D341Med (cell line): ENCODE results near the gene CD247.

Experiments used
- DNase-seq: peaks from one replicate; pipeline ENCODE4 v3.0.0; 2012; ENCODE audit warnings: low spot score

CD247 gene

DNA sequence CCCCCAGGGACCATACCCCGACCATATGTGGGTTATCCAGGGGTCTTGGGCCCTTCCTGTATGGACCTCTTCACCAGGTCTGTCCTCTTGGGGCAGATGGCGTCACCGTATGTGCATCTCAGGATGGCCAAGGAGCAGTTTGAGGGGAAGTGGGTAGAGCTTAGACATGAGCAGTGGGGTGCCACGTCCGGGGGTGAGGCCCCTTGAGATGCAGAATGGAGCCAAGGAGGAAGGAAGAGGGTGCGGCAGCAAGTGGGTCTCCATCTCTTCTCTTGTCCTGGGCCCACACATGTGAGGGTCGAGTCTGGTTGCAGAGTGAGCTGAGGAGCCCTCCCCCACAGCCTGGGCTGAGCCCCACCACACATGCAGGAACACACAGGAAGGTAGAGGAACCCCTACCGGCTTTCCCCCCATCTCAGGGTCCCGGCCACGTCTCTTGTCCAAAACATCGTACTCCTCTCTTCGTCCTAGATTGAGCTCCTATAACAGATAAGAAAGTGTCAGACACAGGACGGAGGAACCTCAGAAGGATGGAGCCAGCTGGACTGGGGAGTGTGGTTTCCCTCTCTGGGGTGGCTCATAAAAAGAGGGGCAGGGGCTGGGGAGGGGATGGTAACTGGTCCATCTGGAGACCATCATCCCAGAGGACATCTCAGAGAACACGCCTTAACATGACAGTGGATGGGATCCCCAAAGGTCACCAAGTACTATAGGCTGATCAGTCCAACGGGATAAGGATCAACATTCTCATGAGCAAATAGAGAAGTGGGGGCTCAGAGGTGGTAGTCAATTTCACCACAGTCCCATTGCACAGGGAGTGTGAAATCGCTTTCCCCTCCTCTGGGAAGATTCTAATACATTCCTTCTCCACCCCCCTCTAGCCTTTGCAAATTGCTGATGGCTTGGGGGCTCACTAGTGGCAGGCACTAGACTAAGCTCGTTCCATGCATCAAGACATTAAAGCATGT is 79.9 kb downstream of the CD247 start:
- DNase-seq = peak; percentile 20

DNA sequence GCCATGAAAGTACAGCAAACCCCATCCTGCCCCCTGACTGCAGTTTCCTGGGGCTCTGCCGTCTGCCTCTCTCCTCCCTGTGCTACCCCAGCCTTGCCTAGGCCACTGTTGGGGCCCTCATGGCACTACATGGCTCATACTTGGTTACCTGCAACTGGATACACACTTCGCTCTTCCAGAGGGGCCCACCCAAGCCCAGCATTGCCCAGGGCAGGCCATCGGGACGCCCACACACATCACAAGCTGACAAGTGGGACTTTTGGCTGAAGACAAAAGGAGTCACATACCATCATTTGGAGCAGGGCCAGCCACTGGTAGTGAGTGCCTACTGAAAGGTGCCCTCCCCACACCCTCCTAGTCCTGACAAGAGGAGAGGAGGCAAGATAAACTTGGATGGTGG is 82.8 kb downstream of the CD247 start:
- no peak for DNase-seq

DNA sequence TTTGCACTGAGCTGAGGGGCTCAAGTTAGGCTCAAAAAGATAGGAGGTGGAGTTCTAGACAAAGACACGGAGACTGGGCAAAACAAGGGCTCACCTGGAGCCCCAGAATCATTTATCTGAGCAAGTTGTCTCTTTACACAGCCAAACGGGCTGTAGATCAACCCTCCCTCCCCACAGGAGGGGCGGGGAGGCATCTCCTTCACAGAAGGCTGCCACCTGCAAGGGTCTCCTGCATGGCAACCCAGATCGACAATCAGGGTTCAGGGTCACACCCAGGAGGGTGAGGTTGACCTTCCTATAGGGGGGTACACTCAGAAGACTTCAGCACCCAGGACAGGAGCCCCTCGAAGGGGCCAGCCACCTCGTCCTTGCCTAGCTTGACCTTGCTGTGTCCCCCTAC is 84.0 kb downstream of the CD247 start:
- no peak for DNase-seq

DNA sequence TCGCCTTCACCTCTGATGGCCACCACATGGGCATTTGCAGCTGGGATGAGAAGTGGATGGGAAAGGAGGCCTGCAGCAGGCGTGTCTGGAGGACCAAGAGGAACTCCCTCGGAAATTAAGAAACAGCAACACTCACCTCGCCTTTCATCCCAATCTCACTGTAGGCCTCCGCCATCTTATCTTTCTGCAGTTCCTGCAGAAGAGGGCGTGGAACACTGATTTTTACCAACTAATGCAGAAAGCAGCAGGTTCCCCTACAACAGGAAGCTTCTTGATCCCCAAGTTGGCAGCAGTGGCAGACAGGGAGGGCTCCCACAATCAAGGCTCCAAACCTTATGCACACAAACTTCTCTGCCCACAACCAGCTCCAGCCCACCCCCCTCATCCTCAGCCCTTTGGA is 84.4 kb downstream of the CD247 start:
- peak; percentile 23 for DNase-seq

DNA sequence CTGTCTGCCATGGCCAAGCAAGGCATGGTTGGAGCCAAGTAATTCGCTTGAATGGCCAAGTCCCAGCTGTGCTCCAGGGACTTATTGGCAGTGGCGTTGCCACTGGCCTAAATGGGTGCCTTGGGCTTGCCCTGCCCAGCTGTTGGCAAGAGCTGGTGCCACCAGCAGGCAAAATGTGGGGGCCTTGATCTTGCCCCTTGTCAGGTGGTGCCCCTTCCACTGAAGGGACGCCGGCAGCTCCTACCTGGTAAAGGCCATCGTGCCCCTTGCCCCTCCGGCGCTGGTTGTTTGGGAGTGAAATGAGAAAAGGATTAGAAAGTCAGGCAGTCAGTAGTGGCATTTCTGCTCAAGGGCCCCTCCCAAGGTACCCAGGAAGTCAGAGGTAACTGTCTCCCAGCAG is 85.5 kb downstream of the CD247 start:
- DNase-seq = peak; percentile 17

DNA sequence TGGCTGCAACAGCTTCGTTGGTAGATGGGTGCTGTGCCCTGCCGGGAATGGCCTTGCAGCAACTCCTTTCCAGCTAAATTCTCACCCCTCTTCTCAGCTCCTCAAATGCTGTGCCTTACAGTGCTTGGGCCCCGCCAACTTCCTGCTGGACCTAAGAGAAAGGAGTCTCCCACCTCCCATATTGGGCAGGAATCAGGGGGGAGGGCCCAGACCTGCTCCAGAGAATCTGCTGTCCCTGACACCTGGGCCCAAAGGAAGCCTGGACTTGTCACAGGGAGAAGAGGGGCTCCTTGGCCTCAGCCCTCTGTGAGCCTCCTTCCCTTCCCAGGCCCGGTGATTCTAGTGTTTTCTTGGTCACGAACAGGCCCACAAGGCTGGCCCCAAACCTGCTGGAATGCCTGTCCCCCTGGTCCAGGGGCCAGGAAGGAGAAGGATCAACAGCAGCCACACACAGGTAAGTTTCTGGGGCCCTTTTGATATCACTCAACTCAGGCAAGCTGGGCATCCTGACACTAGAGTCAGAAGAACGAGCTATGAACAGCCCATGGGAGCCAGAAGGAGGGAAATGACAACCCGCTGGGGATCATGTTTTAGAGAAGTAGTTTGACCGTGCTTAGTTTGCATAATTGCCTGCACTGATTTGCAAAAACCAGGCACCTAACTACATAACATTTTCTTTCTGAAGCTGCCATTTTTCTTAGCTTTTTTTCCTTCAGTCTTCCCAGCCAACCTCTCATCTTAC is 86.2 kb downstream of the CD247 start:
- no peak for DNase-seq

DNA sequence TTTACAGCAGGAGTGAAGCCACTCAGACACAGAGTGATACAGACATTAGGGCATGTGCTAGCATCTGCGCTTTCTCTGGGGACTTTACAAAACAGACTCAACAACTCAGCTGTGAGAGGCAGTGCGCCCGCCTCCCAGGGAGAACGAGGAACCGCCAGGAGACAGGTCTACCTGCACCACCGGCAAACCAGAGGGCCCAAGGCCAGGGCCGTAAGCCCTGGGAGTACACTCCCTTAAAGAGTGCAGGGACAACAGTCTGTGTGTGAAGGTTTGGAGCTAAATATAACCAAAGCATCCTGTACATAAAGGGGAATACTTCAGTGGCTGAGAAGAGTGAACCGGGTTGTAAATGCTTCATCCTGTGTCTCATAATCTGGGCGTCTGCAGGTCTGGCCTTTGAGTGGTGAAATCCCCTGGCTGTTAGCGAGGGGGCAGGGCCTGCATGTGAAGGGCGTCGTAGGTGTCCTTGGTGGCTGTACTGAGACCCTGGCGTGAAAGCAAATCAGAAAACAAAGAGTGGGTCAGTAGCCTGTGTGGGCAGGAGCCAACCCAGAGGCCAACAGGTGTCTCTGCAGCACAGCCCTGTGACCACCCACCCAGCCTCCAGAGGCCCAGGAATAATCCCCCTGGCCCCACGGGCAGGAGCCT is 86.9 kb downstream of the CD247 start:
- DNase-seq = no peak

DNA sequence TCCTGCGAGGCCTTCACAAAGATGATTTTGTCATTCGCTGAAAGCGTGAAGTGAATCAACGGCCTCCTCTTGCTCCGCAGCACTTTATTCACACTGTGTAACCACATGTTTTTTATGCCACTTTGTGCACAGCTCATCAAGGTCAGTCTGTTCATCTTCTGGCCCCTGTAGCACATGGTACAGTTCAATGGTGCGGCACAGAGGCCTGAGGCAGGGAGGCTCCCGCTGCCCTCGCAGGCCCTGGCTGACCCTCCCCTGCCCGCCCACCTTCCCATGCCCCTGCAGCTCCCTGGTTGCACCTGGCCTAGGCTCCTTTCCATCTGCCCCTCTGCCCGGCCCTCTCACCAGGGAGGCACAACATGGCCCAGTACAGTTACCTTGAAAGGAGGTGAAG is 87.5 kb downstream of the CD247 start:
- no peak for DNase-seq

DNA sequence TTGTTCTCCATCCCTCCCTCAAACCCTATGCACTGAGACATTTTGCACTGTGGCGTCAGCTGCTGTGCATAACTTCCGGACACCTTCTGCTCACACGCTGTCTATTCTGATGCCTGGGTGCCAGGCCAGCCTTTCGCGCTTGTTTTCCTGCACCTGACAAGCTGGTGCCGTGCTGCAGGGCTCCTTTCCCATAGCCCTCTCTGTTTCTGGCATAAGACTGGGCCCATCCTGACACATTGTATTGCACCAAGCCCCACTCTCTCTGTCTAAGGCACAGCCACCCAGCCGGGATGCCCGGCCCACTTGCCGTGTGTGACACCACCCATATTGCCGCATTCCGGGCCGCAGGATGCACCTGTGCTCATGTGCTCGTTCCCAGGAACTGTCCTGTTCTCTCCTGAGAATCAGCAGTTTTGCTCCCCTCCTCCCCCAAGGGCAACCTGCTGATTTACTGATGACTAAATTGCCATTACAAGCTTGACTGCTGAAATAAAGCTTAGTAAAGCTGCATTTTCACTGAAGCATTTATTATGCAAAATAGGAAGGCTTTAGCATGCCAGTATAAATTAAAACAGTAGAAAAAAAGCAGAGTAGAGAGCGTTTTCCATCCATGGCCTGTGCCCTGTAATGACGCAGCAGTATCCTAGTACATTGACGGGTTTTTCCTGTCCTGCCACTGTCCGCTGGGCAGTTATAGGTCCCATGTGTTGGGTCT is 88.0 kb downstream of the CD247 start:
- no peak for DNase-seq

DNA sequence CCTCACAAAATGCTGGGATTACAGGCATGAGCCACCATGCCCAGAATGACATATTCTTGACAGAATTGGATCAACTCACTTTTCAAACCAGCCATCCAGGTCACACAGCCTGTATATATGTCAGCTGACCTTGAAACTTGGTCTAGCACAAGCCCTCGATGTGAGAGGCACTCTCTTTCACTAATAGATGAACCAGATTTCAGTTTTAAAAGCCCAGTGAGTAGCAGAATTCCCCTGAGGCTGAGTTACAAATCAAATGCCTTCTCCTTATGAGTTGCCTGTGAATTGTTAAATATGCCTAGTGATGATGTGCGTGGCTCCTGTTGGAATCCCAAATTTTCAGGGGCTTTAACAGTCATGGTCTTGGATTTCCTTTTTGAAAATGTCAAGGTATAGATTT is 88.7 kb downstream of the CD247 start:
- no peak for DNase-seq

DNA sequence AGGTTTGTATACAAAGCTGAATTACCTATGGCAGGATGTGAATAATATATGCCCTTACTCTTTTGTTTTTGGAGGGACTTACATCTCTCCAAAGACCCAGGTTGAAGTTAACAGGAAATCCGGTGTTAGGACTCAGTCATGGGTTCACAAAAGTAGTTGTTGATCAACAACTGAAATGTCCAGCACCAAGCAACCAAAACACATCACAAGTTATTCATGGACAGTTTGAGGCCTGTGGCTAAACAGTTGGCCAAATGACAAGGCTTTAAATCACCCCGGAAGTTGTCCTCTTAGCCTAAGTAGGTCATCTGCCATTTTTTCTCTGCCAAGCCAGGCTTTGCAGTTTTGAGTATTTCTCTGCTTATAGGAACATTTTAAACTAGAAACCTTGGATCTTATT is 89.9 kb downstream of the CD247 start:
- no peak for DNase-seq

DNA sequence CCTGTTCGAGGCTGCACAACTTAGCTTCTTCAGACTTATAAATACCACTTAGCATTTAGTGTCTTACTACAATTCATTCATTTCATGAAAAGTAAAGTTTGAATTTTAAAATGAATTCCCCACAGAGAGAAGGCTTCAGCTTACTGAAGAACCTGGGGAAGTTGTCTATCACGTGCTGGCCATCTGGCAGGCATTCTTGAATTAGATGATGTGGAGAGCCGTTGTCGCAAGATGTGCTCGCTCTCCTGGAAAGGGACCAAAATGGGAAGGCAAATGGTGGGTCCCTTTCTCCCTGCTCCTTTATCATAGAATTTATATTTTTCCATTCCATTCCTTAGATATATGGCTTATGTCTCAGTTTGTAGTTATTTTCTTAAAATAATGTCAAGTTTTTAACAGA is 90.5 kb downstream of the CD247 start:
- no peak for DNase-seq

DNA sequence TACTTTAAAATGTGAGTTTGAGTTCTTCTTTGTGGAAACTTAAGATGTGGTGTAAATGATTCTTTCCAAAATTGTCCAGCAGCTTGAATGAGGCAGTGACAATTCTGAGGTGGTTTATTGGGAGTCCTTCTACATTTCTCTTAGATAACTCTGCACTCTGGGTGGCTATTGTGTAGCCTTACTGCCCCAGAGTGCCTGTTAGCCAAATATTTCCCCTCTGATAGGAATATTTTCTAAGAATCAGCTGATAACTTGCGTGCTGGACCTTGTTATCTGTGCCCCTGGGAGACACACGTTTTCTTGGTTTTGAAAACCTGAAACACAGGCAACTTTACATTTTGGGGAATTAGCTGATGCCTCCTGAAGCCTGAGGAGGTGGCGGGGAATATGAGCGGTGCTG is 91.6 kb downstream of the CD247 start:
- DNase-seq = no peak

DNA sequence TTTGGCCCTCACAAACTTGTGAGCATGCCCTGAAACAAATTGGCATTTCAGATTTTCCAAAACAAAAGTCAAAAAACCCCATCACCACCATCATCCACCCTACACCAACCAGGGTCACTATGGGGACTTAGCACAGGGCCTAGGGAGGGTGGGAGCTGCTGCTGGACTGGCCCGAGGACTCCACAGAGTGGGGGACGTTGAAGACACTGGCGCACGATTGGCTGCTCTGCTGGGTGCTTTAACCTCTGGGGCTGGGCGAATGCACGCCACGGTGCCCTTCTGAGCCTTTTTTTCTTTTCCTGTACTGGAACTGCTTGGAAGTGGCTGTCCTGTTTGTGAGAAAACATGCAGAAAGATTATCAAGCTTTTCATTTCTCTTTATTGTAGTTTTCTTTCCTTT is 92.8 kb downstream of the CD247 start:
- DNase-seq = peak; percentile 24

DNA sequence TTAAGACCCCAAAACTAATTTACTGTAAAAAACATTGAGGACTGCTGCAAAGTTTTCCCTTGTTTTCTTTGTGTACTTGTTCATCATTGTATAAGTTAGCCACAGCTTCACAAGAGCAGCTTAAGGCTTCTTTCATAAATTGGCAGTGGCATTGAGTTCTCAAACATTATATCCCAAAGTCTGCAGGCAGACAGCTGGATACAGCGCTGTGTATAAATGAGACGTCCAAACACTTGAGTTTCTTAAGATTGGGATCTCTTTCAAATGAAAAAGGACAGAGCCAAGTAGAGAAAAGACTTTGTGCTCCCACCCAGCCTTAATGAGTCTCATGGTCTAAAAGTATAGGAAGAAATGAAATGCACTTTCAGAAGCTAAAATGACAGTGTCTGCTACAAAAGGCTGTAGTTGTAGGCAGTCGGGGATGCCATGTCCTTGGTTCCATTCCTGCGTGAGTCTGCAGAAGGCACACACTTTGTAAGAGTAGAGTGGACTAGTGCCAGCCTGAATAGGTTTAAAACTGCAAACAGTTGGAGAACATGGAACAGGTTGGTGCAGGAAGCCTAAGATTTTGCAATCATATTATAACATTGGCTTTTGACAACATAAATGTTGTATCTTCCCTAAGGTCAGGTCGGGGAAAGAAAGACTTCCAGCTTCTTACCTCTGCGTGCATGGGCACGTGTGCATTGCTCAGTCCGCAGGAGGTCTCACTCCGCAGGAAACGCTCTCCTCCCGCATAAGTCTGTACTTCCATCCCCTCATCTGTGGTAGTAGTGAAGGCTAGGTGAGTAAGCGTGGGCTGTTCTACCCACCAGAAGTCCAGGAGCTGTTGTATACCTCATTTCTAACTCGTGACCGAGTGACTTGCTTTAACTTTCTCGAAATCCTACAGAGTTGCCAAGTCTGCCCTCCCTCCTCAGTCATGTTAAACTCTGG is 94.4 kb downstream of the CD247 start:
- DNase-seq = no peak

DNA sequence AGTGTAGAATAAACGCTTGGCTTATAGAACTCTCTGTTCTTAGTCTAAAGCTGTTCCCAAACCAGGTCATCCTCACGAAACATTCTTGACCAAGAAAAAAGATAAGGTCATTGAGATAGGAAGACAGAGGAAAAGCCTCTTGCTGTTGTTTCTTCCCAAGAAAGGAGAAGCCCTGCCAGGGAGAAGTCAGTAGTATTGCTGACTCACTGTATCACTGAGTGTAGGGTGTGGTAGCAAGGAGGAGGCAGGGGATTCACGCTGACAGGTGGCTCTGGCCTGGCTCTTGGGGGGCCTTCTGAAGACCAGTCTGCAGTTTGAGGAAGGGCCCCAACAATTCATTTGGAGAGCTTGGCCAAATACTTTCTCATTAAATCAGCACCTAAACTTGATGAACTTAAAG is 97.8 kb downstream of the CD247 start:
- no peak for DNase-seq

DNA sequence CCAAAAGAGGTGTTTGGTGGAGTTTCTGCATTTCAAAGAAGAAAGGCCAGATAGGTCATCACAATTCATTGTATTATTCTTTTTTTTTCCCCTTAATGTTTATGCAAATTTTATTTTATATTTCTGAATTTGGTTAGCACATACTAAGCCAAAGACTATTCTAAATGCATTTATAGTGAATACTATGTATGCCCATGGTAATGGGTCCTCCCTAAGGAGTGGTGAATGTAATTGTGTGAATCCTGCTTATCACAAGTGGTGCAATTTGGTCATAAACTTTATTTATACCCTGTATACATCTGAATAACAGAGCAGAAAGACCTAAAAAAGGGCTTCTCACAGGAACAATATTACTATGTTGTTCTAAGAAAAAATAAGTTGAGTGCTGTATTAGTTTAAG is 99.1 kb downstream of the CD247 start:
- DNase-seq = no peak

DNA sequence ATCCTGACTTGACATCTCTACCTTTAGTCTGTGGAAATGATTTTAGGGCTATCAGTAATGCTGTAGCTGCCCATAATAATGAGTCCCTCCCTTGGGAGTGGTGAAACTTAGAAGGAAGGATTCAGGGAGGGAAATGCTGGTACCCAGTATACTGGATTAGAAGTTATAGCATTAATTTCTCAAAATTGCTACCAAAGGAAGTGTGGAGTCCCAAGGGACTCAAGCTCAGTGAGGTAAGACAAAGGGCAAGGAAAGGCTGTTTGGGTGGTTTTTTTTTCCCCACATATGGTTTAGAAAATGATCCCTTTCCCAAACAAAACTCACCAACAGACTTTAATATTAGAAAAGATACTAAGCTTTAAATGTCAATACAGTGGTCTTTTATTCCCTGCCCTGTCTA is 99.9 kb downstream of the CD247 start:
- no peak for DNase-seq

DNA sequence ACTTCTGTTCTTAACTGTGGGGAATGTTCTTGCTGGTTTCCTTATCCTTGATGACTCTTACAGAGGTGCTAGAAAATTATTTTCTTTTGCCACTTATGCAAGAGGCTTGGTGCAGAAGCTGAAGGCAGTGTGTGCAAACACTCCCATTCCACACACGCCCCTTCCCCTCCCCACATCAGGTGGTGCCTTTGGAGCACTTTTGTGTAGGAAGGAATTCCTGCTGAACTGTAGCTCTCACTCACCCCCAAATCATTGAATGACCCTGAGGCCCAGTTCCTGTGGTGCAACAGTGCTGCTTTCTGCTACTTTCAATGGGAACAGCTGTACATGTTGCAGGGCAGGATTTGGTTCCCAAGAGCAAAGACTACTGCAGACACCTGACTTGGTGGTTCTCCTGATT is 101.8 kb downstream of the CD247 start:
- DNase-seq = no peak

DNA sequence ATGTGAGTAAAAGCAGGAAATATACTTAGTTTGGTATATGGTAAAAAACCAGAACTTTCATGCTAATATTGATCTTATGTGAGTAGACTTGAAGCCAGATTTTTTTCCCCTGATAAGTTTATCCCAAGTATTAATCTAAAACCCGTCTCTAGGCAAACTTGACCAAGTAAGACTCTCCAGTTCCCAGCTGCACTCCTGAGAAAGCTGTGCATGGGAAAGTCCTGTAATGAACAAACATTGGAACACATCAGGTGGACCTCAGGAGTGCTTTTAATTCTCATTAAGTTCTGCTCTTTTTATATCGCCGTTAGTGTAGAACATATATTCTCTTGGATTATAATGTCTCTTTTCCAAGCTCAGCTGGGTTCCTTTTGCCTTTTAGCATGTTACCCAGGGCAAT is 105.0 kb downstream of the CD247 start:
- no peak for DNase-seq

DNA sequence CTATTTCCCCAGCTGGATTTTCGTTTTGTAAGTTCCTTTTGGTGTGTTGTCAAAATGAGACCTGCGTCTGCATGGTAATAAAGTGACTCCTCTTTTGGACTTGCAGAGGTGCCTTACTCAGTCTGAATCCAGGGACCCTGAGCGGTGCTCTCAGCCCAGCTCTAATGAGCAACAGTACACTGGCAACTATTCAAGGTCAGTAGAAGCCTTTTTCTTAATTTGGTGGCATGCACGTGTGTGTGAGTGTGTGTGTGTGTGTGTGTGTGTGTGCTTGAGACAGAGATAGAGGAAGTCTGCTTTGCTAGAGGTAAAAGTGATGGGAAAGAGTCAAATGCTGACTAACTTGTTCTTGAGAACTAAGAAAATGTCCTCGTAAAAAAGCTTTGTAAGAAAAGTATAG is 105.4 kb downstream of the CD247 start:
- no peak for DNase-seq
